HepG2 (cell line): ENCODE data around the gene ANTXR1. TPM values are rescaled to one million over a fixed set of nuclear protein-coding genes. Genes with fewer than 3 reads are reported as not detected.

Experiments used
- AGO1 ChIP-seq: fragments of 200-400 bp; formaldehyde crosslinking; IDR thresholded peaks from 2 replicates; pipeline ENCODE4 v1.6.1; 2017; ENCODE audit warnings: mild to moderate bottlenecking, low read depth, low read length, moderate library complexity; ENCODE audit not compliant: poor library complexity, severe bottlenecking
- DPF2 ChIP-seq: sonication (generic); formaldehyde crosslinking; IDR thresholded peaks from 2 replicates; pipeline ENCODE4 v1.4.0; 2020; ENCODE audit warnings: mild to moderate bottlenecking, low read depth, missing genetic modification reagents, borderline replicate concordance
- GFI1 ChIP-seq: sonication (generic); formaldehyde crosslinking; IDR thresholded peaks from 2 replicates; pipeline ENCODE4 v1.5.0; 2020; ENCODE audit warnings: missing genetic modification reagents, mild to moderate bottlenecking, borderline replicate concordance
- GRHL1 ChIP-seq: sonication (generic); formaldehyde crosslinking; conservative IDR thresholded peaks from 2 replicates; pipeline ENCODE4 v1.8.0; 2022; ENCODE audit warnings: missing genetic modification reagents
- HNF4G ChIP-seq, 2 experiments: sonication (generic) in 1 of 2; formaldehyde crosslinking in 1 of 2; IDR thresholded peaks; 2 replicates each; pipeline versions ENCODE4 v1.4.0 to v1.6.1; 2011 to 2020; ENCODE audit warnings: borderline replicate concordance in 2 of 2, low read depth in 2 of 2, mild to moderate bottlenecking in 2 of 2, low read length in 1 of 2, missing genetic modification reagents in 1 of 2, moderate library complexity in 1 of 2
- KDM2A ChIP-seq: sonication (generic); formaldehyde crosslinking; IDR thresholded peaks from 2 replicates; pipeline ENCODE4 v1.4.0; 2020; ENCODE audit warnings: low read depth, missing genetic modification reagents, borderline replicate concordance
- KLF13 ChIP-seq: sonication (generic); formaldehyde crosslinking; IDR thresholded peaks from 2 replicates; pipeline ENCODE4 v1.4.0; 2020; ENCODE audit warnings: mild to moderate bottlenecking, missing genetic modification reagents
- MBNL3 ChIP-seq: fragments of 250-450 bp; sonication (Bioruptor Pico); conservative IDR thresholded peaks from 2 replicates; pipeline ENCODE4 v1.8.0; 2022; ENCODE audit warnings: mild to moderate bottlenecking, inconsistent platforms
- NCOR1 ChIP-seq: fragments of 200-600 bp; sonication (generic); IDR thresholded peaks from 2 replicates; pipeline ENCODE4 v1.7.0; 2017; ENCODE audit warnings: antibody characterized with exemption, low read length, borderline replicate concordance
- NFYB ChIP-seq: sonication (generic); formaldehyde crosslinking; IDR thresholded peaks from 2 replicates; pipeline ENCODE4 v1.4.0; 2020; ENCODE audit warnings: missing genetic modification reagents
- NFYC ChIP-seq: IDR thresholded peaks from 2 replicates; pipeline ENCODE4 v1.6.1; 2016; ENCODE audit warnings: missing genetic modification reagents, missing compliant biosample characterization
- PLSCR1 ChIP-seq: sonication (generic); formaldehyde crosslinking; IDR thresholded peaks from 2 replicates; pipeline ENCODE4 v1.5.0; 2020; ENCODE audit warnings: missing genetic modification reagents, mild to moderate bottlenecking, borderline replicate concordance
- TOE1 ChIP-seq: sonication (generic); formaldehyde crosslinking; IDR thresholded peaks from 2 replicates; pipeline ENCODE4 v1.4.0; 2020; ENCODE audit warnings: mild to moderate bottlenecking, missing genetic modification reagents
- XRCC5 ChIP-seq: fragments of 200-400 bp; formaldehyde crosslinking; optimal IDR thresholded peaks from 2 replicates; pipeline ENCODE3; 2017; ENCODE audit warnings: mild to moderate bottlenecking, low read length
- ZBTB33 ChIP-seq: sonication (generic); formaldehyde crosslinking; IDR thresholded peaks from 2 replicates; pipeline ENCODE4 v1.4.0; 2020; ENCODE audit warnings: missing genetic modification reagents
- ZFP82 ChIP-seq: sonication (generic); formaldehyde crosslinking; IDR thresholded peaks from 2 replicates; pipeline ENCODE4 v1.5.1; 2020; ENCODE audit warnings: mild to moderate bottlenecking, missing genetic modification reagents, borderline replicate concordance
- ZNF646 ChIP-seq: sonication (generic); formaldehyde crosslinking; IDR thresholded peaks from 2 replicates; pipeline ENCODE4 v1.9.0; 2021; ENCODE audit warnings: mild to moderate bottlenecking, missing genetic modification reagents
- polyA plus RNA-seq, 8 experiments: library from polyadenylated mRNA; depleted of rRNA in 3 of 8; stranded (reverse) in 7 of 8; unstranded in 1 of 8; fragments of >200 nt; fragmentation: Illumina TruSeq in 4 of 8; extraction: Trizol in 4 of 8; gene quantifications; 2 replicates each; pipeline versions ENCODE4 v1.2.1 to v1.2.3, GENCODE V29; 2011 to 2016; ENCODE audit warnings: low read depth in 4 of 8, missing spikeins in 1 of 8, mixed read lengths in 1 of 8; ENCODE audit not compliant: insufficient read depth in 1 of 8
- total RNA-seq, 5 experiments: library from RNA; depleted of rRNA; stranded (reverse); fragments of >200 nt; fragmentation: Illumina TruSeq; extraction: Trizol; gene quantifications; 2 replicates each; pipeline ENCODE4 v1.2.3, GENCODE V29; 2016; ENCODE audit warnings: low read depth in 1 of 5

ANTXR1 gene
- total and polyA plus RNA-seq, 2 of the 13 experiments (the other 11 are each of a cell fraction or from before 2014, with no cell fraction given): 4.5 to 12.7 TPM

- TF ChIP-seq ZBTB33 (CRISPR knock-in tag) (peak; percentile 57), HNF4G (IDR thresholded peaks at IDR 0.05; ENCODE audit: borderline replicate concordance, low read depth, low read length) (peak; percentile 13; the same call in 1 of the 2 replicates), HNF4G (CRISPR knock-in tag; IDR thresholded peaks at IDR 0.05; ENCODE audit: borderline replicate concordance, low read depth) (no peak), GRHL1 (CRISPR knock-in tag) (no peak), XRCC5 (peak; percentile 48), PLSCR1 (no peak), TOE1 (CRISPR knock-in tag) (no peak), MBNL3 (no peak), KDM2A (CRISPR knock-in tag) (peak; percentile 57; the same call in 1 of the 2 replicates), DPF2 (CRISPR knock-in tag) (no peak), AGO1 (no peak), ZFP82 (CRISPR knock-in tag) (no peak), ZNF646 (no peak), GFI1 (CRISPR knock-in tag) (no peak), NFYB (no peak), KLF13 (CRISPR knock-in tag) (no peak), NFYC (no peak), NCOR1 (no peak)
These were observed 453 bp upstream of the ANTXR1 start (continued) for GRCh38 chr2:69012310-69013141.
